Measurements from ENCODE around the gene AOPEP. TPM values are rescaled to one million over a fixed set of nuclear protein-coding genes. Genes with fewer than 3 reads are reported as not detected.

AOPEP gene
- total and polyA plus RNA-seq, 2 of the 13 experiments (the other 11 are each of a cell fraction or from before 2014, with no cell fraction given) = 22.2 to 41.6 TPM

DNA sequence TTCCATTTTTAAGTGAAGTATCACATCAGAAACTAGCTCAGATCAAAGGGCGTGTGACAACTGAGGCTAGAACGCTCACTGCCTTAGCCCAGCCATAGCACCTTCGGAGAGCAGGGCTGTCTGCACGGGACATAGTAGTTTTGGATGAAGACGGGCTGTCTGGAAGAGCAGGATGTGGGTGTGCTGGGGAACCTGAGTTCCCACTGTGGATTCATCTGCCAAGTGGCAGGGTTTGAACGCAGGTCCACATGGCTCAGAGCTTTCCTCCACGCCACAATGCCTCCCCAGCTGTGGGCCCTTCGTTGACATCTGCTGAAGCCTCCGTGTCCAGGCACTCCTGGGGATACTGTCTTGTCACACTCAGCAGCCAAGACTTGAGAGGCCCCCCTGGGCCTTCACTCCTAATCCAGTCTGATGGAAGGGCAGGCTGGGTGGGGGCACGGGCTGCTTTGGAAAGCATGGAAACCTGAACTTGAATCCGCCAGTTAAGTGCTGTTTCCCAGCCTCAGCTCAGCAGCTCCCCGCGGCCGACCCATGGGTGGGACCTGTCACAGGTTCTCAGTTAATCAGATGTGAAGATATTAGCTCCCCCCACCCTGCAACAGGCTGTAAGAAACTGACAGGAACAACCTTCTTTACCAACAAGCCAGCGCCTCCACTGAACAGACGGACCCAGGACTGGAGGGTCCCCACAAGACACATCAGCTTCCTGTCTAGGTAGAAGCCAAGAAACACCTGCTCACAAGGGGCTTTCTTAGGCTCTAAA lies 362.9 kb downstream of the AOPEP start:
- H3K9me3 ChIP-seq (ENCODE audit: low read length) = no peaks in the 10 kb centered on the region
- H3K79me2 ChIP-seq (ENCODE audit: insufficient read depth, low read length) = no peaks in the 10 kb centered on the region
- CTCF ChIA-PET (ENCODE audit: low intra/inter-chr PET ratio, low total read pairs) = no interaction called here
- no peak overlapping the region for H3K4me3 ChIP-seq (replicated peaks in 1 of 3; ENCODE audit: insufficient read depth in 1 of 3, low read depth in 2 of 3, low read length in 3 of 3)
- H3K4me1 ChIP-seq (ENCODE audit: insufficient read depth, low read length) = peaks cover 18% of the 10 kb centered on the region
- intact Hi-C loops (cut with micrococcal nuclease; ENCODE audit: unreplicated experiment) (no loop called here), in situ Hi-C loops (cut with HindIII; ENCODE audit: extremely low pct_ligation_motif_present, low pct_unique_long_range_greater_than_20kb) (no loop called here)
- ATAC-seq (no peak), DNase-seq (ENCODE audit: low spot score) (no peak), FAIRE-seq (no peak)
- no peaks in the 10 kb centered on the region; a peak in 1 of 5 replicates for H3K27me3 ChIP-seq (ENCODE audit: control insufficient read depth in 1 of 2, insufficient read depth in 2 of 2, low read length in 2 of 2)
- H3K36me3 ChIP-seq (replicated peaks in 1 of 2; ENCODE audit: control insufficient read depth in 1 of 2, insufficient read depth in 2 of 2, low read length in 2 of 2) = peaks cover 23 to 39% of the 10 kb centered on the region in 2 experiments
- no peak overlapping the region for H3K4me2 ChIP-seq (ENCODE audit: low read depth, low read length)
- H3K9ac ChIP-seq (ENCODE audit: insufficient read depth, low read depth, low read length) = no peak overlapping the region
- peaks cover 3% of the 10 kb centered on the region; the same call in 1 of the 2 replicates for H4K20me1 ChIP-seq (ENCODE audit: insufficient read depth, low read length)
- TF ChIP-seq MXD3 (CRISPR knock-in tag; IDR thresholded peaks at IDR 0.05) (no peak), CCDC6 (CRISPR knock-in tag; IDR thresholded peaks at IDR 0.05) (no peak), TBX3 (IDR thresholded peaks at IDR 0.05; ENCODE audit: borderline replicate concordance) (no peak), AGO2 (optimal IDR thresholded peaks at IDR 0.05; ENCODE audit: low read depth, low read length) (peak; percentile 76), RBM22 (optimal IDR thresholded peaks at IDR 0.05; ENCODE audit: low read length) (peak; percentile 70), BORCS8-MEF2B (CRISPR knock-in tag; IDR thresholded peaks at IDR 0.05) (no peak), POLR2A (IDR thresholded peaks at IDR 0.05; ENCODE audit: insufficient read depth in 1 of 2, low read depth in 2 of 2, low read length in 2 of 2) (peak in 1 of 2 experiments; percentile 32; a peak in 1 of 4 replicates)
- TF ChIP-seq, protein P1, sequence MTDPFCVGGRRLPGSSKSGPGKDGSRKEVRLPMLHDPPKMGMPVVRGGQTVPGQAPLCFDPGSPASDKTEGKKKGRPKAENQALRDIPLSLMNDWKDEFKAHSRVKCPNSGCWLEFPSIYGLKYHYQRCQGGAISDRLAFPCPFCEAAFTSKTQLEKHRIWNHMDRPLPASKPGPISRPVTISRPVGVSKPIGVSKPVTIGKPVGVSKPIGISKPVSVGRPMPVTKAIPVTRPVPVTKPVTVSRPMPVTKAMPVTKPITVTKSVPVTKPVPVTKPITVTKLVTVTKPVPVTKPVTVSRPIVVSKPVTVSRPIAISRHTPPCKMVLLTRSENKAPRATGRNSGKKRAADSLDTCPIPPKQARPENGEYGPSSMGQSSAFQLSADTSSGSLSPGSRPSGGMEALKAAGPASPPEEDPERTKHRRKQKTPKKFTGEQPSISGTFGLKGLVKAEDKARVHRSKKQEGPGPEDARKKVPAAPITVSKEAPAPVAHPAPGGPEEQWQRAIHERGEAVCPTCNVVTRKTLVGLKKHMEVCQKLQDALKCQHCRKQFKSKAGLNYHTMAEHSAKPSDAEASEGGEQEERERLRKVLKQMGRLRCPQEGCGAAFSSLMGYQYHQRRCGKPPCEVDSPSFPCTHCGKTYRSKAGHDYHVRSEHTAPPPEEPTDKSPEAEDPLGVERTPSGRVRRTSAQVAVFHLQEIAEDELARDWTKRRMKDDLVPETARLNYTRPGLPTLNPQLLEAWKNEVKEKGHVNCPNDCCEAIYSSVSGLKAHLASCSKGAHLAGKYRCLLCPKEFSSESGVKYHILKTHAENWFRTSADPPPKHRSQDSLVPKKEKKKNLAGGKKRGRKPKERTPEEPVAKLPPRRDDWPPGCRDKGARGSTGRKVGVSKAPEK (CRISPR knock-in tag; IDR thresholded peaks at IDR 0.05; ENCODE audit: borderline replicate concordance) = no peak
- TF ChIP-seq, protein P2, sequence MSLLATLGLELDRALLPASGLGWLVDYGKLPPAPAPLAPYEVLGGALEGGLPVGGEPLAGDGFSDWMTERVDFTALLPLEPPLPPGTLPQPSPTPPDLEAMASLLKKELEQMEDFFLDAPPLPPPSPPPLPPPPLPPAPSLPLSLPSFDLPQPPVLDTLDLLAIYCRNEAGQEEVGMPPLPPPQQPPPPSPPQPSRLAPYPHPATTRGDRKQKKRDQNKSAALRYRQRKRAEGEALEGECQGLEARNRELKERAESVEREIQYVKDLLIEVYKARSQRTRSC (CRISPR knock-in tag; IDR thresholded peaks at IDR 0.05; ENCODE audit: low read depth) = no peak
- TF ChIP-seq, protein P3, sequence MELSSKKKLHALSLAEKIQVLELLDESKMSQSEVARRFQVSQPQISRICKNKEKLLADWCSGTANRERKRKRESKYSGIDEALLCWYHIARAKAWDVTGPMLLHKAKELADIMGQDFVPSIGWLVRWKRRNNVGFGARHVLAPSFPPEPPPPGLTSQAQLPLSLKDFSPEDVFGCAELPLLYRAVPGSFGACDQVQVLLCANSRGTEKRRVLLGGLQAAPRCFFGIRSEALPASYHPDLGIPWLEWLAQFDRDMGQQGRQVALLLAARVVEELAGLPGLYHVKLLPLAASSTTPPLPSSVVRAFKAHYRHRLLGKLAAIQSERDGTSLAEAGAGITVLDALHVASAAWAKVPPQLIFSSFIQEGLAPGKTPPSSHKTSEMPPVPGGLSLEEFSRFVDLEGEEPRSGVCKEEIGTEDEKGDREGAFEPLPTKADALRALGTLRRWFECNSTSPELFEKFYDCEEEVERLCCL (CRISPR knock-in tag; IDR thresholded peaks at IDR 0.05; ENCODE audit: borderline replicate concordance) = no peak
- WGBS (ENCODE audit: low lambda C conversion rate) = 98% methylated on average over 12 of the region's 16 CpGs
- POLR2A ChIA-PET = interaction anchor here (0.6 kb wide), 1 partner anchor 420 kb away, joined by 3 read pairs; no protein-coding TSS in a partner anchor
- no TSS peak for BruUV-seq (replicated peaks)
- H3K27ac ChIP-seq (ENCODE audit: extremely low read length, insufficient read depth, low read length) = no peak overlapping the region
- H2AFZ ChIP-seq (ENCODE audit: low read length) = no peak overlapping the region
